SHP77 treated with DMSO at 0.1 percent for 48 hours (cell line): Measurements from ENCODE around the gene RRBP1.

Source experiments
- DNase-seq: peaks from one replicate; lab custom pipeline; 2025; lab: John Stamatoyannopoulos, UW

The RRBP1 gene

GRCh38 chr20:17680836-17681725, 961 bp downstream of the RRBP1 start:
- peak; percentile 10 for DNase-seq

- no peak for DNase-seq
Measured at GRCh38 chr20:17679941-17680835, 1.9 kb downstream of the RRBP1 start.

- no peak for DNase-seq
Measured at GRCh38 chr20:17678886-17679285, 3.2 kb downstream of the RRBP1 start.

GRCh38 chr20:17678295-17678694, 3.7 kb downstream of the RRBP1 start:
- no peak for DNase-seq

- DNase-seq, result no peak
Measured at GRCh38 chr20:17676942-17677341, 5.1 kb downstream of the RRBP1 start.

GRCh38 chr20:17676378-17676759, 5.7 kb downstream of the RRBP1 start:
- DNase-seq, result no peak

GRCh38 chr20:17675519-17676377, 6.3 kb downstream of the RRBP1 start:
- no peak for DNase-seq

GRCh38 chr20:17674722-17675518, 7.1 kb downstream of the RRBP1 start:
- no peak for DNase-seq

GRCh38 chr20:17673084-17673483, 9.0 kb downstream of the RRBP1 start:
- no peak for DNase-seq

- DNase-seq, result no peak
Measured at GRCh38 chr20:17671565-17671964, 10.5 kb downstream of the RRBP1 start.

GRCh38 chr20:17671011-17671410, 11.0 kb downstream of the RRBP1 start:
- DNase-seq, result no peak

GRCh38 chr20:17669306-17669931, 12.6 kb downstream of the RRBP1 start:
- DNase-seq, result no peak

GRCh38 chr20:17668432-17668831, 13.6 kb downstream of the RRBP1 start:
- DNase-seq, result no peak

GRCh38 chr20:17667445-17667844, 14.6 kb downstream of the RRBP1 start:
- DNase-seq, result no peak

- no peak for DNase-seq
Measured at GRCh38 chr20:17666481-17666880, 15.6 kb downstream of the RRBP1 start.

GRCh38 chr20:17665756-17666155, 16.3 kb downstream of the RRBP1 start:
- no peak for DNase-seq

GRCh38 chr20:17664025-17664633, 17.9 kb downstream of the RRBP1 start:
- DNase-seq, result no peak

GRCh38 chr20:17663486-17663885, 18.6 kb downstream of the RRBP1 start:
- no peak for DNase-seq

- no peak for DNase-seq
Measured at GRCh38 chr20:17663040-17663399, 19.0 kb downstream of the RRBP1 start.

GRCh38 chr20:17662333-17663039, 19.6 kb downstream of the RRBP1 start:
- no peak for DNase-seq
